Diencephalon (tissue), 1 donor: ENCODE results near the gene ITGAX. TPM values are rescaled to one million over a fixed set of nuclear protein-coding genes. Genes with fewer than 3 reads are reported as not detected.

Experiments
- total RNA-seq: library from RNA; depleted of rRNA; stranded (reverse); fragments of >200 nt; gene quantifications from one replicate; pipeline ENCODE4 v1.2.3, GENCODE V29; 2014

Gene ITGAX
- 3.0 TPM for total RNA-seq

GRCh38 chr16:31354394-31355291 is at the start of gene ITGAX:
TSS of gene ITGAX (plus strand) at chr16:31355176. CDS start at chr16:31355255, 79 bp downstream.

GRCh38 chr16:31393056-31393455 is 38.1 kb downstream of the ITGAX start, which contains the start of gene ITGAD:
TSS of gene ITGAD (plus strand) at chr16:31393335. CDS start at chr16:31393361, 26 bp downstream.

GRCh38 chr16:31428279-31428597 is 73.3 kb downstream of the ITGAX start, which contains the start of gene COX6A2:
TSS of gene COX6A2 (minus strand) at chr16:31428360. CDS start at chr16:31428325, 35 bp downstream.

Other genes starting within 250 kb of the ITGAX start
- 17.8 TPM for gene BCKDK, start 246.8 kb upstream of the ITGAX start, total RNA-seq
- gene KAT8, start 237.5 kb upstream of the ITGAX start, total RNA-seq = 37.4 TPM
- not detected for gene PRSS8, start 219.4 kb upstream of the ITGAX start, total RNA-seq
- gene PRSS36, start 205.1 kb upstream of the ITGAX start, total RNA-seq = 2.8 TPM
- gene FUS, start 175.0 kb upstream of the ITGAX start, total RNA-seq = 64.4 TPM
- gene PYCARD, start 152.4 kb upstream of the ITGAX start, total RNA-seq = 7.4 TPM
- 0.69 TPM for gene TRIM72, start 141.1 kb upstream of the ITGAX start, total RNA-seq
- 0.92 TPM for gene PYDC1, start 138.0 kb upstream of the ITGAX start, total RNA-seq
- gene ITGAM, start 95.2 kb upstream of the ITGAX start, total RNA-seq = 4.6 TPM
- gene ITGAD, start 38.2 kb downstream of the ITGAX start, total RNA-seq = not detected
- not detected for gene COX6A2, start 73.2 kb downstream of the ITGAX start, total RNA-seq
- 2.5 TPM for gene ZNF843, start 87.6 kb downstream of the ITGAX start, total RNA-seq
- 12.7 TPM for gene ARMC5, start 104.3 kb downstream of the ITGAX start, total RNA-seq
- 3.0 TPM for gene TGFB1I1, start 117.0 kb downstream of the ITGAX start, total RNA-seq
- gene SLC5A2, start 127.9 kb downstream of the ITGAX start, total RNA-seq = 2.1 TPM
- gene RUSF1, start 153.2 kb downstream of the ITGAX start, total RNA-seq = 39.4 TPM
- gene AHSP, start 172.7 kb downstream of the ITGAX start, total RNA-seq = 24.9 TPM